OCI-LY7 (cell line): Measurements from ENCODE around the gene RAP1B.

Experiments
- EZH2phosphoT487 ChIP-seq: fragments of 200-600 bp; sonication (generic); IDR thresholded peaks from 2 replicates; pipeline ENCODE4 v1.6.1; 2018; ENCODE audit warnings: low read depth, borderline replicate concordance, mild to moderate bottlenecking, mixed run types, antibody characterized with exemption, low read length, moderate library complexity, mixed read lengths
- TF ChIP-seq, protein P1 (sequence below): fragments of 200-600 bp; sonication (generic); conservative IDR thresholded peaks from 2 replicates; pipeline ENCODE4 v1.5.1; 2014; ENCODE audit warnings: mild to moderate bottlenecking, antibody characterized with exemption, low read length, moderate library complexity, mixed read lengths

DNA sequence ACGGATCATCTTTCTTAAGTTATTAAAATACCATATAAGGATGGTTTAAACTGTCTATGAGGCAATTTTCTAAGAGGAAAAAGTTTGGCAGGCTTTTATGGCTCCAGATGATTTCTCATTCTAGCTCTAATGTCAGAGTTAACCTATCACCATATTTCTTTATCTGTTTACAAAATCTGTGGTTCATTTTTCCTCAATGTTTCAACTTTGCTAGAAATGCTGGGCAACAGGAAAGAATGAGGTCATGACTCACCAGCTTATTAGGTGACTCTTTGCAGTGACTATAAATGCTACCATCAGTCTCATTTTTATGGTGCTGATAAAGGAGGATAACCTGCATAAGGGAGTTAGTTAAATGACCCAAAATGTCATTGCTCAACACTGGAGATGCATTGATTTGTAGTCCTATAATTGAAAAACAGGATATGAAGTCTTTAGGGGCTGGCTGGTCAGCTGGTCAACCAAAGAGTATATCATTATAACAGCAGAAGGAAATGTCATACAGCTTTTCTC, 45.3 kb upstream of the RAP1B start:
- TF ChIP-seq, protein P1, sequence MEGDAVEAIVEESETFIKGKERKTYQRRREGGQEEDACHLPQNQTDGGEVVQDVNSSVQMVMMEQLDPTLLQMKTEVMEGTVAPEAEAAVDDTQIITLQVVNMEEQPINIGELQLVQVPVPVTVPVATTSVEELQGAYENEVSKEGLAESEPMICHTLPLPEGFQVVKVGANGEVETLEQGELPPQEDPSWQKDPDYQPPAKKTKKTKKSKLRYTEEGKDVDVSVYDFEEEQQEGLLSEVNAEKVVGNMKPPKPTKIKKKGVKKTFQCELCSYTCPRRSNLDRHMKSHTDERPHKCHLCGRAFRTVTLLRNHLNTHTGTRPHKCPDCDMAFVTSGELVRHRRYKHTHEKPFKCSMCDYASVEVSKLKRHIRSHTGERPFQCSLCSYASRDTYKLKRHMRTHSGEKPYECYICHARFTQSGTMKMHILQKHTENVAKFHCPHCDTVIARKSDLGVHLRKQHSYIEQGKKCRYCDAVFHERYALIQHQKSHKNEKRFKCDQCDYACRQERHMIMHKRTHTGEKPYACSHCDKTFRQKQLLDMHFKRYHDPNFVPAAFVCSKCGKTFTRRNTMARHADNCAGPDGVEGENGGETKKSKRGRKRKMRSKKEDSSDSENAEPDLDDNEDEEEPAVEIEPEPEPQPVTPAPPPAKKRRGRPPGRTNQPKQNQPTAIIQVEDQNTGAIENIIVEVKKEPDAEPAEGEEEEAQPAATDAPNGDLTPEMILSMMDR = no peak
- TF ChIP-seq EZH2phosphoT487 = no peak
